HG03095 (cell line): ENCODE measurements around the gene TYROBP.
"Not testable (repeated sequence)": the region's sequence is repeated elsewhere in the genome, so short reads cannot be mapped to it uniquely, and the experiment has no call there.

Source experiments
- ATAC-seq: cut with Tn5 transposase; IDR thresholded peaks from one replicate; pipeline ENCODE4 v1.9.1; 2021; ENCODE audit warnings: moderate library complexity; ENCODE audit not compliant: unreplicated experiment

TYROBP gene

GRCh38 chr19:35874392-35874930 lies 33.6 kb downstream of the TYROBP start:
- ATAC-seq, result no peak

GRCh38 chr19:35872180-35872579 lies 35.9 kb downstream of the TYROBP start:
- ATAC-seq, result no peak

GRCh38 chr19:35871611-35872010 lies 36.5 kb downstream of the TYROBP start:
- ATAC-seq, result no peak

GRCh38 chr19:35870798-35871197 lies 37.3 kb downstream of the TYROBP start:
- no peak for ATAC-seq

- not testable (repeated sequence) for ATAC-seq
These were observed 37.9 kb downstream of the TYROBP start for GRCh38 chr19:35870124-35870736.

GRCh38 chr19:35869327-35870123 lies 38.6 kb downstream of the TYROBP start:
- peak; percentile 57 for ATAC-seq

- no peak for ATAC-seq
These were observed 39.2 kb downstream of the TYROBP start for GRCh38 chr19:35868823-35869326.

GRCh38 chr19:35868172-35868822 lies 39.8 kb downstream of the TYROBP start, which contains the start of gene APLP1:
TSS of gene APLP1 (plus strand) at chr19:35868574. CDS start at chr19:35868637, 63 bp downstream.
- no peak for ATAC-seq

- no peak for ATAC-seq
These were observed 45.1 kb downstream of the TYROBP start for GRCh38 chr19:35863018-35863417.

GRCh38 chr19:35862528-35862927 lies 45.6 kb downstream of the TYROBP start:
- ATAC-seq, result no peak

- no peak for ATAC-seq
These were observed 46.4 kb downstream of the TYROBP start for GRCh38 chr19:35861640-35862160.

GRCh38 chr19:35860818-35861639 lies 47.1 kb downstream of the TYROBP start:
- ATAC-seq, result no peak

- no peak for ATAC-seq
These were observed 47.7 kb downstream of the TYROBP start for GRCh38 chr19:35860436-35860817.

- ATAC-seq, result no peak
These were observed 48.7 kb downstream of the TYROBP start for GRCh38 chr19:35859414-35859813.

- no peak for ATAC-seq
These were observed 49.8 kb downstream of the TYROBP start for GRCh38 chr19:35858311-35858710.

GRCh38 chr19:35856546-35857149 lies 51.4 kb downstream of the TYROBP start, which contains the start of gene KIRREL2:
TSS of gene KIRREL2 (plus strand) at chr19:35856911. CDS start at chr19:35857120, 209 bp downstream.
- no peak for ATAC-seq
